ENCODE measurements around the gene FFAR3.

GRCh38 chr19:35337097-35337983, 20.9 kb upstream of the FFAR3 start:
- TF ChIP-seq, protein P1, sequence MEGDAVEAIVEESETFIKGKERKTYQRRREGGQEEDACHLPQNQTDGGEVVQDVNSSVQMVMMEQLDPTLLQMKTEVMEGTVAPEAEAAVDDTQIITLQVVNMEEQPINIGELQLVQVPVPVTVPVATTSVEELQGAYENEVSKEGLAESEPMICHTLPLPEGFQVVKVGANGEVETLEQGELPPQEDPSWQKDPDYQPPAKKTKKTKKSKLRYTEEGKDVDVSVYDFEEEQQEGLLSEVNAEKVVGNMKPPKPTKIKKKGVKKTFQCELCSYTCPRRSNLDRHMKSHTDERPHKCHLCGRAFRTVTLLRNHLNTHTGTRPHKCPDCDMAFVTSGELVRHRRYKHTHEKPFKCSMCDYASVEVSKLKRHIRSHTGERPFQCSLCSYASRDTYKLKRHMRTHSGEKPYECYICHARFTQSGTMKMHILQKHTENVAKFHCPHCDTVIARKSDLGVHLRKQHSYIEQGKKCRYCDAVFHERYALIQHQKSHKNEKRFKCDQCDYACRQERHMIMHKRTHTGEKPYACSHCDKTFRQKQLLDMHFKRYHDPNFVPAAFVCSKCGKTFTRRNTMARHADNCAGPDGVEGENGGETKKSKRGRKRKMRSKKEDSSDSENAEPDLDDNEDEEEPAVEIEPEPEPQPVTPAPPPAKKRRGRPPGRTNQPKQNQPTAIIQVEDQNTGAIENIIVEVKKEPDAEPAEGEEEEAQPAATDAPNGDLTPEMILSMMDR (IDR thresholded peaks at IDR 0.05) = no peak
- no peak for TF ChIP-seq ZFX (IDR thresholded peaks at IDR 0.05; ENCODE audit: borderline replicate concordance)
